ENCODE measurements around the gene CLTCL1.

Gene CLTCL1

DNA sequence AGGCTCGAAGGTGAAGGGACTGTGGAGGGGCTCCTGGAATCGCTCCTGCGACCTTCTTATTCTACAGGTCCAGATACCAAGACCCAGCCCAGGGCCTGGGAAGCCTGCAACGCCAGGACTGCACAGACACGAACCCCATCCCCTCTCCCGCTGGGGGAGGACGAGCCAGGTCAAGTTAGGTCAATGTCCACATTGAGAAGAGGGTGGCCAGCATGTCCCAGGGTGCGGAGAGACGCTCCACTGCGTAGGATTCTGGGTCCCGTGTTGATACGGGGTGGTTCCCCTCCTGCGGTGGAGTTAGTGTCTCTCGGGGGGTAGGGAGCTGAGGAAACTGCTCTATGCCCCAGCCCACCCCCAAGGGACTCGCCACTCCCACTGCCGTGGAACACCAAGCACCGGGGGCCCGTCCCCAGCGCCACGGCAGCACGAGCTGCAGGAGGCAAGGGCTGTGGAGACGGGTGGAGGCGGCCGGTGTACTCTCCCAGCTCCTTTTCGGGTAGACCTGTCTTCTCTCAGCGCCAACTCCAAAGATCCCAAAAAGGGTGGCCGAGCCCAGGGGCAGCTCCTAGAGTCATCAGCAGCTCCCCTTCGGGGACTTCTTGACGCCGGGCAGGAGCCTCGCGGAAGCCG, 143.0 kb downstream of the CLTCL1 start:
- TF ChIP-seq, protein P1, sequence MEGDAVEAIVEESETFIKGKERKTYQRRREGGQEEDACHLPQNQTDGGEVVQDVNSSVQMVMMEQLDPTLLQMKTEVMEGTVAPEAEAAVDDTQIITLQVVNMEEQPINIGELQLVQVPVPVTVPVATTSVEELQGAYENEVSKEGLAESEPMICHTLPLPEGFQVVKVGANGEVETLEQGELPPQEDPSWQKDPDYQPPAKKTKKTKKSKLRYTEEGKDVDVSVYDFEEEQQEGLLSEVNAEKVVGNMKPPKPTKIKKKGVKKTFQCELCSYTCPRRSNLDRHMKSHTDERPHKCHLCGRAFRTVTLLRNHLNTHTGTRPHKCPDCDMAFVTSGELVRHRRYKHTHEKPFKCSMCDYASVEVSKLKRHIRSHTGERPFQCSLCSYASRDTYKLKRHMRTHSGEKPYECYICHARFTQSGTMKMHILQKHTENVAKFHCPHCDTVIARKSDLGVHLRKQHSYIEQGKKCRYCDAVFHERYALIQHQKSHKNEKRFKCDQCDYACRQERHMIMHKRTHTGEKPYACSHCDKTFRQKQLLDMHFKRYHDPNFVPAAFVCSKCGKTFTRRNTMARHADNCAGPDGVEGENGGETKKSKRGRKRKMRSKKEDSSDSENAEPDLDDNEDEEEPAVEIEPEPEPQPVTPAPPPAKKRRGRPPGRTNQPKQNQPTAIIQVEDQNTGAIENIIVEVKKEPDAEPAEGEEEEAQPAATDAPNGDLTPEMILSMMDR (IDR thresholded peaks at IDR 0.05; ENCODE audit: borderline replicate concordance, control extremely low read depth, extremely low read depth, insufficient read depth, missing control alignments), result no peak
- in situ Hi-C loops (cut with MboI; ENCODE audit: low sequenced_read_pairs, unreplicated experiment), result no loop called here
- DNase-seq (ENCODE audit: low spot score), result no peak

DNA sequence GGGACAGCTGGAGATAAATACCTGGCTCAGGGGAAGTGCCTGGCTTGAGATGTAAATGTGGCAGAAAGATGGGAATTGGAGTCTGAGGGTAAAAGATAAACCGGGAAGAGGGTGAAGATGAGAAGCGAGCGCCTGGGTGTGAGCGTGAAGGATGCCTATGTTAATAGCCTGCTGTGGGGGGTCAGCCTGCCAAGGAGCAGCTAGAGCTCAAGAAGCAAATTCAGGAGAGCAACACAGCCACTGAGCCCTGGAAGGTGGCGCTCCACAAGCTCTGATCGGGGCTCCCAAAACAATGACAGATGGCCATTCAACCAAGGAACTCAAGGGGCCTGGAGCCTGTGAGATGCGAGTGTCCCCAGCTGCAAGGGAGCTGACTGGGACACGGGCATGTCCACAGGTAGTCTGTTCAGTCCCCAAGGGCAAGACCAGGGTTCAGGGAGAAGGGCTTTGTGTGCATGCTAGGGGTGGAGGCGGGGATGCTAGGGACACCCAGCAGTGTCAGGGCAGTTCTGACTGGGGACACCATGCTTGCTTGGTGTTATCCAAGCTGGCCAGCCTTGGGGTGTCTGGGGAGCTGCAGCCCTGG, 144.2 kb downstream of the CLTCL1 start:
- TF ChIP-seq, protein P1 (IDR thresholded peaks at IDR 0.05; ENCODE audit: borderline replicate concordance, control extremely low read depth, extremely low read depth, insufficient read depth, missing control alignments), result no peak
- in situ Hi-C loops (cut with MboI; ENCODE audit: low sequenced_read_pairs, unreplicated experiment), result no loop called here
- no peak for DNase-seq (ENCODE audit: low spot score)

DNA sequence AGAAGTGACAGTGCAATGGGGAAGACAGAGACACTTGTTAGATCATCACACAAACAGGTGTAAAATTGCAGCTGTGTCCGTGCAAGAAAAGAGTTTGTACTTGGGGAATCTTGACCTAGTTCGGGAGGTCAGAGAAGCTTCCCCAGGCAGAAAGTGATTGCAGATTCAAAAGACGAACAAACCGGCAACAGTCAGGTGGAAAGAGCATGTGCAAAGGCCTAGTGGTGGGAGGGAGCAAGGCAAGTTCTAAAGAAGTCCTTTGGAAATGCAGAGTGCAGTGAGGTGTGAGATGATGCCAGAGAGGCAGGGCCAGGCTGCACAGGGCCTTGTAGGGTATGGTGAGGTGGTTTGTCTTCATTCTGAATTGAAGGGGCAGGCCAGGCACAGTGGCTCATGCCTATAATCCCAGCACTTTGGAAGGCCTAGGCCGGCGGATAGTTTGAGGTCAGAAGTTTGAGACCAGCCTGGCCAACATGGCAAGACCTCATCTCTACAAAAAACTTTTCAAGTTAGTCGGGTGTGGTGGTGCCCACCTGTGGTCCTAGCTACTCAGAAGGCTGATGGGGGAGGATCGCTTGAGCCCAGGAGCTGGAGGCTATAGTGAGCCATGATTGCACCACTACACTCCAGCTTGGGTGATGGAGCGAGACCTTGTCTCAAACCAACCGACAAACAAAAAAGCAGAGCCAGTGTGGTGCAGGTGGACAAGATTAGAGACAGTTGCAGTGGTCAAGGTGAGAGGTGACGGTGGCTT, 145.1 kb downstream of the CLTCL1 start:
- TF ChIP-seq, protein P1 (IDR thresholded peaks at IDR 0.05; ENCODE audit: borderline replicate concordance, control extremely low read depth, extremely low read depth, insufficient read depth, missing control alignments), result no peak
- in situ Hi-C loops (cut with MboI; ENCODE audit: low sequenced_read_pairs, unreplicated experiment), result no loop called here
- DNase-seq (ENCODE audit: low spot score), result no peak

DNA sequence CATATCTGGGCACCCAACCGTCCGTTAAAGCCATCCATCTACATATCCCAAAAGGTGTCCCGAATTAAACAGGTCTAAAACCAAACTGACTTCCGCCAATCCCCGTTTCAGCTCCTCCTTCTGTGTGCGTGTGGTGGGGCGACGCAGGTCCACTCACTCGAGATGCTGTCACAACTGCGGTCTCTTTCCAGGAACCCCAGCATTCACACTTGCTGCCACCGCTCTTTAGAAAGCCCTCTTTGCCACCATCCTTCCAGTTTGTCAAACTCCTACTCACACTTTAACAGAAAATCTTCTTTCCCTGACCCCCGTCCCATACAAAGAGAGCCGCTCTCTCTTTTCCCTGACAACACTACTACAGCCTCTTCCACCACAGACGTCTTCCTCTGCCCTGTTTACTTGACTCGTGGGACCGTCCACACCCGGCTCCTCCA, 147.5 kb downstream of the CLTCL1 start:
- in situ Hi-C loops (cut with MboI; ENCODE audit: low sequenced_read_pairs, unreplicated experiment), result no loop called here
- TF ChIP-seq, protein P1 (IDR thresholded peaks at IDR 0.05; ENCODE audit: borderline replicate concordance, control extremely low read depth, extremely low read depth, insufficient read depth, missing control alignments), result no peak
- DNase-seq (ENCODE audit: low spot score), result no peak

DNA sequence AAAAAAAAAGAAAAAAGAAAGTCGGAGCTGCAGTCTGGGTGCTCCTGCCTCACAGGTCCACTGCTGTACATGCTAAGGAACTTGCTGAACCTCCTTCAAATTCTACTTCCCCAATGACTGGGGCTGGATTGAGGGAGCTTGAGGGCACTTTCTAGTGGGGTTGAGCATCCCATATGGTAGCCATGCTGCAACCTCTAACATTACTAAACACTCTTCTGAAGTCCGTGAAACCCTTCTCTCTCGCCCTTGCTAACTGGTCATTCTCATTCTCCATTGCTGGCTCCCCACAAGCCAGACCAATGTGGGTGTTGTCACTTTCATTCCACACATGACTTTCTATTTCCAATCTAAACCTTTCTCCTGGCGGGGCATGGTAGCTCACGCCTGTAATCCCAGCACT, 148.3 kb downstream of the CLTCL1 start:
- in situ Hi-C loops (cut with MboI; ENCODE audit: low sequenced_read_pairs, unreplicated experiment), result no loop called here
- TF ChIP-seq, protein P1 (IDR thresholded peaks at IDR 0.05; ENCODE audit: borderline replicate concordance, control extremely low read depth, extremely low read depth, insufficient read depth, missing control alignments), result no peak
- DNase-seq (ENCODE audit: low spot score), result no peak

DNA sequence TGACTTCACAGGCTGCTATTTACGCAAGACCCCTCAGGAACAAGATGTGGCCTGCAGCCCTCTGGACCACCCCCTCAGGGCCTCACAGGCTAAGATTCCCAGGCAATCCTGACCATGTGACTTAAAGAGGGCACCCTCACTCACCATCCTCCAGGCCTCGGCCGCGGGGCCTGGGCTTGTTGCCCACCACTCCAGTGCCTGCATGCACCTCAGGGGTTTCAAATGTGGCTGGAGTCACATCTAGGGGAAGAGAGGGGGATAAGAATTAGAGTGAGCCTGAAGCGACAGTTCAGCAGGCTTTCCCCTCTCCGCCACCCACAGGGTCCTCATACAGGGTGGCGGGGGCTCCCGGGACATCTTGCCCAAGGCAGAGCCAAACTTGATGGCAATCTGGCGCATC, 149.1 kb downstream of the CLTCL1 start:
- no peak for DNase-seq (ENCODE audit: low spot score)
- in situ Hi-C loops (cut with MboI; ENCODE audit: low sequenced_read_pairs, unreplicated experiment), result no loop called here
- TF ChIP-seq, protein P1 (IDR thresholded peaks at IDR 0.05; ENCODE audit: borderline replicate concordance, control extremely low read depth, extremely low read depth, insufficient read depth, missing control alignments), result no peak

Data from GM13976 (cell line).